Measurements from ENCODE around the gene CDK18.
A peak's percentile ranks its signal among the peaks of the same experiment; 100 is the strongest.

The CDK18 gene

DNA sequence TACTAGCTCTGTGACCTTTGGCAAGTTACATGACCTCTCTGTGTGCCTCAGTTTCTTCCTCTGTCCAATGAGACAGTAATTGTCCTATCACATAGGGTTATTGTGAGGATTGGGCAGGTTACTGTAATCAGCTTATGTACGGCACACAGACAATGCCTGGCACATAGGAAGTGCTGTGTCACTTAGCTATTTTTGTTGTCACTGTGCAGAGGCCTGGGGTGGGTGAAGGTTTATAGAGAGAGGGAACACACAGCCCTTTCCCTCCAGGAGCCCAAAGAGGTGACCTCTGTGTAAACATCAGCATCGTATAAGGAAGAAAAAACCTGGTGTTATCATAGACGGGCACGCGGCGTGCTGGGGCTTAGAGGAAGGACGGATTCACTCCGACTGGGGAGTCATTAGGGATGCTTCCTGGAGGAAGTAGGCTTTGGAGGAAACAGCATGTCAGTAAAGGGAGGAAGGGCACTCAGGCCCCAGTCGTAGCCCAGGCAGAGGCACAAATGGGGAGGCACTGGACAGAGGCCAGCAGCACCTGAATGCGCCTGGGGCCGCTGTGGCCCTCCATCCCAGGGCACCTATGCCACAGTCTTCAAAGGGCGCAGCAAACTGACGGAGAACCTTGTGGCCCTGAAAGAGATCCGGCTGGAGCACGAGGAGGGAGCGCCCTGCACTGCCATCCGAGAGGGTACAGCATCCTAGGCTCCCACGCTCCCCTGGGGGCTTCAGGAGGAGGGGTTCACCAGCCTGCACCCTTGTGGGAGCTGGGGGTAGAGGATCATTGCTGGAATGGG is 21.2 kb downstream of the CDK18 start:
- no peak for DNase-seq

- DNase-seq = no peak
These were observed 22.0 kb downstream of the CDK18 start for GRCh38 chr1:205526431-205526830.

DNA sequence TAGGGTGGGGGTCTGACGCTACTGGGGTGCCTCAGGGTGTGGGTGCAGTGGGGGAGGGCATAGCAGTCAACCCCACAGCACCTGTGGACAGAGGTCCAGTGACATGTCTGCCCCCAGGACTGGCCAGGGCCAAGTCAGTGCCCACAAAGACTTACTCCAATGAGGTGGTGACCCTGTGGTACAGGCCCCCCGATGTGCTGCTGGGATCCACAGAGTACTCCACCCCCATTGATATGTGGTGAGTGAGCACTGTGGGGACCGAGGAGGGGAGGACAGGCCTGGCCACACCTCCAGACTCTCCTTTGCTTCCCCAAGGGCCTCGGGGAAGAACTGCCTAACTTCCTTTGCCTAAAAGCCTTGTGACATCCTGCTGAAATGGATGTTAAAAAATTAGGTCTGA is 23.5 kb downstream of the CDK18 start:
- no peak for DNase-seq

DNA sequence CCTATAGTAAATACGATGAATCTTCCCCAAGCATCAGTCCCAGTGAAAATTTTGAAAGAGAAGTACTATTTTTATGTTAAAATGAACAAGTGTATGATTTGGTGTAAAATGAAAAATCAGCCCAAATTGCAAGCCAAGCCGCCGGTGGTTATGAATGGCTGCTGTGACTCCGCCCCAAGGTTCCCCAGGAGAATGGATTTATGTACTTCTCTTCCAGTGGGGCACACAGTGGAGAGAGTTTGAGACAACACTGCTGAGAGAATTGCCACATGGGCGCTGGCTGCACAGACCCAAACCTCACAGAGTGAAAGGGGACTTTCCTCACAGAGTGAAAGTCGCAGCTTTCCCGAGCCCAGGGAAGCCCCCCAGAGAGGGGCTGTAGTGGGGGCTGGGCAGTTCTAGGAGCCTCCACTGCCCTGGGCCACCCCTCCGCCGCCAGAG is 24.0 kb downstream of the CDK18 start:
- DNase-seq = no peak

DNA sequence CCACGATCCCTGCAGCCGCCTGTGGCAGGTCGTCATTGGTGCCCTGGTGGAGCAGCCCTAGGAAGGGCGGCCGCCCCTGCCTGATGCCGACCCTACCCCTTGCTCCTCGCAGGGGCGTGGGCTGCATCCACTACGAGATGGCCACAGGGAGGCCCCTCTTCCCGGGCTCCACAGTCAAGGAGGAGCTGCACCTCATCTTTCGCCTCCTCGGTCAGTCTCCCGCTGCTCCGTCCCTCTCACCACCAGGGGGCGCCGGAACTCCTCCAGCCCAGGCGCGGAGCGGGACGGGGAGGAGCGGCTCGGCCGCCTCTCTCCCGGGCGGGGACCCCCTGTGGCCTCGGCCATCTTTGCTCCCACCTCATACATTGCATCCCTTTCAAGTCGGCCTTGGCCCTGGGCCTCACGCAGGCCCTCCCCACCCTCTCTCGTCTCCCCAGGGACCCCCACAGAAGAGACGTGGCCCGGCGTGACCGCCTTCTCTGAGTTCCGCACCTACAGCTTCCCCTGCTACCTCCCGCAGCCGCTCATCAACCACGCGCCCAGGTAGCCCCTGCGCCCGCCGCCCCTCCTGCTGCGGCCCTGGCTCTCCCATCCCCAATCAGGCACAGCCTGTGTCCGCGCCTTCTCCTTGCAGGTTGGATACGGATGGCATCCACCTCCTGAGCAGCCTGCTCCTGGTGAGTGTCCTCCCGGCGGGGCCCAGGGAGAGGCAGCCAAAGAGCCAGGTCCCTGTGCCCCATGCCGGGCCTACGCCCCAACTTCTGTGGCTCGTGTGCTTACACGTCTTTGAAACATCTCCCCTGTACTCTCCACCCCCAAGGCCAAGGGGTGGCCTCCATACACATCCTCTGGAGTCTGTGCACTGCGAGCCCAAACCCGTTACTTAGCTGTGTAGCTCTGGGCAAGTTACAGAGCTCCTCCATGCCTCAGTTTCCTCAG is 24.7 kb downstream of the CDK18 start:
- peak; percentile 86 for DNase-seq

- DNase-seq = no peak
These were observed 25.6 kb downstream of the CDK18 start for GRCh38 chr1:205530116-205530515.

- DNase-seq = no peak
These were observed 26.9 kb downstream of the CDK18 start for GRCh38 chr1:205531191-205532025.

GRCh38 chr1:205532026-205532898 is 27.8 kb downstream of the CDK18 start:
- no peak for DNase-seq

DNA sequence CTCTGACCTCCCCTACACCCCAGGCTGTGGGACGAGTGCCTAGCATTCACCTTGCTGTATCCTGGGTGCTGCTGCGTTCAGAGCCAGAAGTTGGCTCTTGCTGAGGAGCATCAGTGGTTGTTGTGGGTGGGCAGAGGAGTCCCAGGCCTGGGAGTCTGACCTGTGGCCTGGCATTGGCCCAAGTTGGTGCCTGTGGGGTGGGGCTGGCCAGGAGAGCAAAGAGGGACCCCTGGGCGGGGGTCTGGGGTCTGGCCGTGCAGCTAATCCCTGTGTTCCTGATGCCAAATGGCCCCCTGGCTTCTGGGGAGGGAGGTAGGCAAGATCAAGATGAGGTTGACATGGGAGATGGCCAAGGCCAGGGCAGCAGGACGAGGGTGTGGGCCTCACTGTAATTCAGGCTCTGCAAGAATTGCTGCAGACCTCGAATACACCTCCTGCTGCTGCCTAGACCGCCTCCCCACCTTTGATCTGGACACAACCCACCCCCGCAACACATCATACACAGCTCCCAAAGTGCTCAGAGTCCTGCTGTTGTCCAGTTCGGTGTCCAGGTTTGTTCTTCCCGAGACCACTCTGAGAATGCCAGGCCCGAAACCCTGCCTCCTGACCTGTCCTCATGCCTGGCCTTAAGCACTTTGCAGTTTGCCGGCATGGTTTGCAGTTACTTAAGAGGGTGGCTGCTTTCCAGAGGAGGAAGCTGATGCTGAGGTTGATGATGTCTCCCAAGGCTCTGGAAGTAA is 28.7 kb downstream of the CDK18 start:
- no peak for DNase-seq

- DNase-seq = no peak
These were observed 29.4 kb downstream of the CDK18 start for GRCh38 chr1:205533748-205534443.

- DNase-seq = no peak
These were observed 30.0 kb downstream of the CDK18 start for GRCh38 chr1:205534444-205534985.

GRCh38 chr1:205535096-205535495 is 30.6 kb downstream of the CDK18 start:
- no peak for DNase-seq

GRCh38 chr1:205535866-205536758 is 31.6 kb downstream of the CDK18 start:
- no peak for DNase-seq

DNA sequence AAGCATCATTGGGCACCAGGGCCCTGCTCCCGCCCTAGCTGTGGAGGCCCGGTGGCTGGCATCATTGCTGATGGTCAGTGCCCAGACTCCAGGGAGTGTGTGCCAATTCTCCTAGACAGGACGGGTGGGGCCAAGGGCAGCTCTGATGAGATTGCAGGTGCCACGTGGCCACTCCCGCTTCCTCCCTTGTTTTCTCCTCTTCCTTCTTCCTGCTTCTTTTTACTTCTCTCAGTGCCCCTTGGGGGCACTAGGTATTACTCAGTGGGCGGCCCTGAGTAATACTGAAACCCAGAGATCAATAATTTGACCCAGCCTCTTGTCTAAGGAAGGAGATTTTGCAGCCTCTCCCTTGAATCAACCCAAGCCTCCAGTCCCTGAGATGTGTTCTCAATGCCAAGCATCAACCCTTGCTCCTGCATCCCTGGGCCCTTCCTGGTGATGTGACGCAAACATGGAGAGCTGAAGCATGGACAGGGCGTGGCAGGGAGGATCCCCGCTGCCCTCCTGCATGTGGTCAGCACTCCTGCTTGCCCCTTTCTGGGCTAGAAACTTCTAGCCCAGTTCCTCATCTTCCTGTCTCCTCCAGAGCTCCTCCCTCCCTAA is 32.4 kb downstream of the CDK18 start:
- DNase-seq = no peak

DNA sequence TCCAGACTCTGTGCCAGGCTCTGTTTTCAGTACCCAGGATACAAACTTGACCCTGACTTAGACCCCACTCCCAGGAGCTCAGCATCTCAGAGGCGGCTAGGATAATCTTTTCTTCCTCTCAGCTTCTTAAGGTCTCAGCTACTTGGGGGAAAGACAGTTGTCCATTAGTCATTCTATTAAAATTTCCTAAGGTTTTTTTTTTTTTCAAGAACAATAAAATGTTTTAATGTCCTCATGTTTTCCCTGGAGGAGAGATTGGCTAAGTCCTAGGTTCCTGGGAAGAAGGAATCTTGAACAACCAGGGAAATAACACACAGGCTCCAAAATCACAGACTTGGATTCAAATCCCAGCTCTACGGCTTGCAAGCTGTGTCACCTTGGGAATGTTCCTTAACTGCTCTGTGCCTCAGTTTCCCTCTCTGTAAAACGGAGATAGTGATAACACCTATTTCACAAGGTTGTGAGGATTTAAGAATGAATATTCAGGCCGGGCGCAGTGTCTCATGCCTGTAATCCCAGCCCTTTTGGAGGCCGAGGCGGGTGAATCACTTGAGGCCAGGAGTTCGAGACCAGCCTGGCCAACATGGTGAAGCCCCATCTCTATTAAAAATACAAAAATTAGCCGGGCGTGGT is 33.0 kb downstream of the CDK18 start:
- DNase-seq = no peak

- no peak for DNase-seq
These were observed 33.9 kb downstream of the CDK18 start for GRCh38 chr1:205538235-205538840.

- DNase-seq = no peak
These were observed 36.9 kb downstream of the CDK18 start for GRCh38 chr1:205541161-205541886.
